ENCODE results near the gene VTA1. TPM values are rescaled to one million over a fixed set of nuclear protein-coding genes. Genes with fewer than 3 reads are reported as not detected.

Gene VTA1
- polyA plus RNA-seq, 1 donor (not counting 4 experiments of a cell fraction or from before 2014, with no cell fraction given), result 97.4 TPM

DNA sequence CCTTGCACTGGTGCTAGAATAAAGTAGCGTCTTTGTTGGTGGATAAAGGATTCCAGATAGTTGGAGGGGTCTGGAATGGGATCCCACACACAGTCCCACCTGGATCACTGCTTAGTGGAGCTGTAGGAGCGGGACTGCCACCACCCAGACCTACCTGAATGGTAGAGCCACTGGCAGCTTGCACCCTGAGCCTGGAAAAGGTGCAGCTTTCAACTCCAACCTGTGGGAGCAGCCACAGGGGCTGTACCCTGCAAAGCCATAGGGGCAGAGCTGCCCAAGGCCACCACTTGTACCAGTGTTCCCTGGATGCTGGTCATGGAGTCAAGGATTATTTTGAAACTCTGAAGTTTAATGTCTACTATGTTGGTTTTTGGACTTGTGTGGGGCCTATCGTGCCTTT is 26.9 kb downstream of the VTA1 start:
- no peak overlapping the region for H3K9ac ChIP-seq (ENCODE audit: control insufficient read depth, extremely low read depth, insufficient read depth, low read length)
- no peak overlapping the region for H3K4me2 ChIP-seq (ENCODE audit: control insufficient read depth, extremely low read depth, insufficient read depth, low read depth, low read length)
- H4K20me1 ChIP-seq (ENCODE audit: control insufficient read depth, extremely low read depth, insufficient read depth, low read length), result no peaks in the 10 kb centered on the region
- H3K4me3 ChIP-seq (ENCODE audit: control insufficient read depth in 2 of 3, extremely low read depth in 1 of 3, insufficient read depth in 2 of 3, low read depth in 1 of 3, low read length in 3 of 3), result no peak overlapping the region
- no peak for TF ChIP-seq EZH2 (IDR thresholded peaks at IDR 0.05; ENCODE audit: low read length)
- TF ChIP-seq, protein P1, sequence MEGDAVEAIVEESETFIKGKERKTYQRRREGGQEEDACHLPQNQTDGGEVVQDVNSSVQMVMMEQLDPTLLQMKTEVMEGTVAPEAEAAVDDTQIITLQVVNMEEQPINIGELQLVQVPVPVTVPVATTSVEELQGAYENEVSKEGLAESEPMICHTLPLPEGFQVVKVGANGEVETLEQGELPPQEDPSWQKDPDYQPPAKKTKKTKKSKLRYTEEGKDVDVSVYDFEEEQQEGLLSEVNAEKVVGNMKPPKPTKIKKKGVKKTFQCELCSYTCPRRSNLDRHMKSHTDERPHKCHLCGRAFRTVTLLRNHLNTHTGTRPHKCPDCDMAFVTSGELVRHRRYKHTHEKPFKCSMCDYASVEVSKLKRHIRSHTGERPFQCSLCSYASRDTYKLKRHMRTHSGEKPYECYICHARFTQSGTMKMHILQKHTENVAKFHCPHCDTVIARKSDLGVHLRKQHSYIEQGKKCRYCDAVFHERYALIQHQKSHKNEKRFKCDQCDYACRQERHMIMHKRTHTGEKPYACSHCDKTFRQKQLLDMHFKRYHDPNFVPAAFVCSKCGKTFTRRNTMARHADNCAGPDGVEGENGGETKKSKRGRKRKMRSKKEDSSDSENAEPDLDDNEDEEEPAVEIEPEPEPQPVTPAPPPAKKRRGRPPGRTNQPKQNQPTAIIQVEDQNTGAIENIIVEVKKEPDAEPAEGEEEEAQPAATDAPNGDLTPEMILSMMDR (optimal IDR thresholded peaks at IDR 0.05 in 1 of 3, IDR thresholded peaks at IDR 0.05 in 1 of 3, conservative IDR thresholded peaks at IDR 0.05 in 1 of 3; ENCODE audit: extremely low read depth in 1 of 3, insufficient read depth in 2 of 3, low read length in 3 of 3), result no peak
- DNase-seq (ENCODE audit: low read depth, low spot score) (no peak), FAIRE-seq (no peak)
- no peak overlapping the region for H2AFZ ChIP-seq (ENCODE audit: control insufficient read depth, low read length)
- no peak overlapping the region for H3K27ac ChIP-seq (ENCODE audit: control insufficient read depth, insufficient read depth, low read length)
- dilution Hi-C loops (cut with MboI; ENCODE audit: extremely low pct_ligation_motif_present, low sequenced_read_pairs), result no loop called here
- no peaks in the 10 kb centered on the region for H3K27me3 ChIP-seq (ENCODE audit: control insufficient read depth, extremely low read depth, insufficient read depth, low read length)
- no peaks in the 10 kb centered on the region for H3K9me3 ChIP-seq (ENCODE audit: control insufficient read depth, low read depth, low read length)
- no peaks in the 10 kb centered on the region for H3K79me2 ChIP-seq (ENCODE audit: control insufficient read depth, insufficient read depth, low read length)
- peaks cover 3 to 21% of the 10 kb centered on the region in 2 experiments for H3K36me3 ChIP-seq (ENCODE audit: control insufficient read depth in 2 of 2, extremely low read depth in 1 of 2, insufficient read depth in 2 of 2, low read length in 2 of 2)
- H3K4me1 ChIP-seq (ENCODE audit: control insufficient read depth, extremely low read depth, insufficient read depth, low read length), result no peaks in the 10 kb centered on the region
- no peaks in the 10 kb centered on the region for H3K9me1 ChIP-seq (ENCODE audit: control insufficient read depth, extremely low read depth, insufficient read depth, low read length)

DNA sequence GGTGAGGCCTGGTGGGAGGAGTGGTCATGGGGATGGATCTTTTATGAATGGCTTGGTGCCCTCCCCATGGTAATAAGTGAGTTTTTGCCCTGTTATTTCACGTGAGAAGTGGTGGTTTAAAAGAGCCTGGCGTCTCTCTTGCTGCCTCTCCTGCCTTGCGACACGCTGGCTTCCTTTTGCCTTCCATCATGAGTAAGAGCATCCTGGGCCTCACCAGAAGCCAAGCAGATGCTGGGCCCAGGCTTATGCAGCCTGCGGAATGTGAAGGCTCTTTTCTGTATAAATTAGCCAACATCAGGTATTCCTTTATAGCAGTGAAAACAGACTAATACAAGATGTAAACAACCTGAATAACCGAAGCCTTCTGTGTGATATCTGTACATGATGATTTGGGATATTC is 27.6 kb downstream of the VTA1 start:
- no peak overlapping the region for H2AFZ ChIP-seq (ENCODE audit: control insufficient read depth, low read length)
- no peaks in the 10 kb centered on the region for H3K9me1 ChIP-seq (ENCODE audit: control insufficient read depth, extremely low read depth, insufficient read depth, low read length)
- no peaks in the 10 kb centered on the region for H3K79me2 ChIP-seq (ENCODE audit: control insufficient read depth, insufficient read depth, low read length)
- no peak overlapping the region for H3K9ac ChIP-seq (ENCODE audit: control insufficient read depth, extremely low read depth, insufficient read depth, low read length)
- no peak for TF ChIP-seq EZH2 (IDR thresholded peaks at IDR 0.05; ENCODE audit: low read length)
- TF ChIP-seq, protein P1 (optimal IDR thresholded peaks at IDR 0.05 in 1 of 3, IDR thresholded peaks at IDR 0.05 in 1 of 3, conservative IDR thresholded peaks at IDR 0.05 in 1 of 3; ENCODE audit: extremely low read depth in 1 of 3, insufficient read depth in 2 of 3, low read length in 3 of 3), result no peak
- H3K4me1 ChIP-seq (ENCODE audit: control insufficient read depth, extremely low read depth, insufficient read depth, low read length), result no peaks in the 10 kb centered on the region
- no peak overlapping the region for H3K4me3 ChIP-seq (ENCODE audit: control insufficient read depth in 2 of 3, extremely low read depth in 1 of 3, insufficient read depth in 2 of 3, low read depth in 1 of 3, low read length in 3 of 3)
- DNase-seq (ENCODE audit: low read depth, low spot score), result no peak
- H3K27me3 ChIP-seq (ENCODE audit: control insufficient read depth, extremely low read depth, insufficient read depth, low read length), result no peaks in the 10 kb centered on the region
- no peak overlapping the region for H3K4me2 ChIP-seq (ENCODE audit: control insufficient read depth, extremely low read depth, insufficient read depth, low read depth, low read length)
- dilution Hi-C loops (cut with MboI; ENCODE audit: extremely low pct_ligation_motif_present, low sequenced_read_pairs), result no loop called here
- no peak overlapping the region for H3K27ac ChIP-seq (ENCODE audit: control insufficient read depth, insufficient read depth, low read length)
- no peak for FAIRE-seq
- no peaks in the 10 kb centered on the region for H3K9me3 ChIP-seq (ENCODE audit: control insufficient read depth, low read depth, low read length)
- no peaks in the 10 kb centered on the region for H4K20me1 ChIP-seq (ENCODE audit: control insufficient read depth, extremely low read depth, insufficient read depth, low read length)
- H3K36me3 ChIP-seq (ENCODE audit: control insufficient read depth in 2 of 2, extremely low read depth in 1 of 2, insufficient read depth in 2 of 2, low read length in 2 of 2), result peaks cover 3 to 21% of the 10 kb centered on the region in 2 experiments
